Cardiac muscle cell (in vitro differentiated cells and primary cell): Measurements from ENCODE around the gene C10orf95. TPM values are rescaled to one million over a fixed set of nuclear protein-coding genes. Genes with fewer than 3 reads are reported as not detected.
"Not testable (repeated sequence)": the region's sequence is repeated elsewhere in the genome, so short reads cannot be mapped to it uniquely, and the experiment has no call there.

Experiments used
- DNase-seq, 2 donors: peaks; one replicate each; pipeline versions ENCODE4 v3.0.0 to v3.0.0-alpha.2; 2010 to 2017; ENCODE audit warnings: low read depth in 1 of 2, low spot score in 1 of 2
- H3K27ac ChIP-seq: fragments of 200-600 bp; sonication (generic); 2 replicates; pipeline ENCODE4 v1.5.1; 2016
- H3K27me3 ChIP-seq: fragments of 200-600 bp; sonication (generic); 2 replicates; pipeline ENCODE4 v1.6.0; 2016; ENCODE audit warnings: control low read depth
- H3K36me3 ChIP-seq: fragments of 200-600 bp; sonication (generic); 2 replicates; pipeline ENCODE4 v1.5.1; 2016; ENCODE audit warnings: control low read depth
- H3K4me1 ChIP-seq: fragments of 200-600 bp; sonication (generic); 2 replicates; pipeline ENCODE4 v1.8.1; 2017; ENCODE audit warnings: low read depth, mild to moderate bottlenecking, mixed run types
- H3K4me3 ChIP-seq: fragments of 200-600 bp; sonication (generic); 2 replicates; pipeline ENCODE4 v1.5.1; 2016; ENCODE audit warnings: mild to moderate bottlenecking
- H3K9me3 ChIP-seq: fragments of 200-600 bp; sonication (generic); 2 replicates; pipeline ENCODE4 v1.5.1; 2017; ENCODE audit warnings: low read depth, mild to moderate bottlenecking, control low read depth
- polyA plus RNA-seq: library from polyadenylated mRNA; unstranded; fragments of >200 nt; fragmentation: Nextera tagmentation; extraction: Ambion mirVana; gene quantifications from 2 replicates; pipeline ENCODE4 v1.2.1, GENCODE V29; 2016
- total RNA-seq: library from RNA; depleted of rRNA; stranded (reverse); fragments of >200 nt; gene quantifications from 2 replicates; pipeline ENCODE4 v1.2.3, GENCODE V29; 2016
- TF ChIP-seq, protein P1 (sequence below): IDR thresholded peaks from 2 replicates; pipeline ENCODE4 v1.5.1; 2012; ENCODE audit warnings: low read depth, mild to moderate bottlenecking, low read length

Gene C10orf95, protein sequence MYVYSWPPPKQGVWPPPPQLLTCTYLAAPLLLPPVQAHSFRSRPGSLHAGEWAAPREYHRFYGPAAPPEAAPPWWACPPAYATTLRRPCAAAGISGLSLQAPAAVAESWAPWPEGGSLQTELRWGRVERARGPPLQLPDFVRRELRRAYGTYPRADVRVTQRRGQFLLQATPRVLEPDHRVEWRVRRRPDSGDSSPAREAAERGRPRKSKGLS
- total RNA-seq, result not detected in 2 replicates
- 1.7 and 2.0 TPM in 2 replicates for polyA plus RNA-seq

DNA sequence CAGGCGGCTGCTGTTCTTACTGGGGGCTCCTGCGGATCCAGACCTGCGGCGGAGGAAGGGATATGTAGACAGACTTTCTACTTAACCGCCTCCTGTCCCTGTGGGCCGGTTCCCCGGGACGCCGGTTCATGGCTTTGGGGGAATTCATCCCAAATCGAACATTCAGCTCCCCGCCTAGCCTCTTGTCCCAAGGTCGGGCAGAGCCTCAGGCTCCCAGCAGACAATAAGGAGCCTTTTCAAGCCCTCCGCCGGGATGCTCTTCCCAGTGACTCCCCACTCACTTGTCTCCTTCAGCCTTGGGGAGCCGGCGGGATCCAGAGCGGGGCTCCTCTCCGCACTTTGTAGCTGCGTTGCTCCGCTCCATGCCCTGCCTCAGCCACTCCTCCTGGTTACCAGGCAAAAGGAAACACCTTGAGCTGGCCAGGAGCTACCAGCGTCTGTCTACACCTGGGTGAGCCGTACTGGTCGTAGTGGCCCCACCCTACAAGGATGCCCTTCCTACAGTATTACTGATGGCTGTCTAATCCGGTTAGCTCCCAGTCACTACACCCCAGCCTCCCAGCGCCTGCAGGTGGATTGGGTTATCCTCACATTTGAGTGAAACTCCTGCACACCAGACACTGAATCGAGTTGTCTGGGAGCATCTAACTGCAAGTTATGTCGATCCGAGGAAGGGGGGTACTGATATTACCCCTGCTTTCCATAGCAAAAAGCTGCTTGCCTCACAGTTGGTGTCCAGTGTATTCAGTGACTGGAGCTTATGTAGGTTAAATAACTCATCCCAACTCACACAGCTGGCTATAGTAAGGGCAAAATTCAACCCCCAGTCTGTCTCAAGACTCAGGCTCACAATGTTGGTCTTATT is at the start of gene C10orf95:
Gene C10orf95, minus strand, starts transcription at position 439 of the 865 bp plus-strand sequence. CDS start 450 bp downstream, outside the sequence.
- Histone ChIP-seq H3K9me3 (no peaks in the 10 kb centered on the region), H3K27ac (peak within 1 kb of the TSS; percentile 67), H3K36me3 (no peaks in the 10 kb centered on the region), H3K4me3 (peak within 1 kb of the TSS; percentile 89), H3K27me3 (no peaks in the 10 kb centered on the region), H3K4me1 (peaks cover 4% of the 10 kb centered on the region)
- DNase-seq, result no peak
- TF ChIP-seq, protein P1, sequence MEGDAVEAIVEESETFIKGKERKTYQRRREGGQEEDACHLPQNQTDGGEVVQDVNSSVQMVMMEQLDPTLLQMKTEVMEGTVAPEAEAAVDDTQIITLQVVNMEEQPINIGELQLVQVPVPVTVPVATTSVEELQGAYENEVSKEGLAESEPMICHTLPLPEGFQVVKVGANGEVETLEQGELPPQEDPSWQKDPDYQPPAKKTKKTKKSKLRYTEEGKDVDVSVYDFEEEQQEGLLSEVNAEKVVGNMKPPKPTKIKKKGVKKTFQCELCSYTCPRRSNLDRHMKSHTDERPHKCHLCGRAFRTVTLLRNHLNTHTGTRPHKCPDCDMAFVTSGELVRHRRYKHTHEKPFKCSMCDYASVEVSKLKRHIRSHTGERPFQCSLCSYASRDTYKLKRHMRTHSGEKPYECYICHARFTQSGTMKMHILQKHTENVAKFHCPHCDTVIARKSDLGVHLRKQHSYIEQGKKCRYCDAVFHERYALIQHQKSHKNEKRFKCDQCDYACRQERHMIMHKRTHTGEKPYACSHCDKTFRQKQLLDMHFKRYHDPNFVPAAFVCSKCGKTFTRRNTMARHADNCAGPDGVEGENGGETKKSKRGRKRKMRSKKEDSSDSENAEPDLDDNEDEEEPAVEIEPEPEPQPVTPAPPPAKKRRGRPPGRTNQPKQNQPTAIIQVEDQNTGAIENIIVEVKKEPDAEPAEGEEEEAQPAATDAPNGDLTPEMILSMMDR, result no peak

DNA sequence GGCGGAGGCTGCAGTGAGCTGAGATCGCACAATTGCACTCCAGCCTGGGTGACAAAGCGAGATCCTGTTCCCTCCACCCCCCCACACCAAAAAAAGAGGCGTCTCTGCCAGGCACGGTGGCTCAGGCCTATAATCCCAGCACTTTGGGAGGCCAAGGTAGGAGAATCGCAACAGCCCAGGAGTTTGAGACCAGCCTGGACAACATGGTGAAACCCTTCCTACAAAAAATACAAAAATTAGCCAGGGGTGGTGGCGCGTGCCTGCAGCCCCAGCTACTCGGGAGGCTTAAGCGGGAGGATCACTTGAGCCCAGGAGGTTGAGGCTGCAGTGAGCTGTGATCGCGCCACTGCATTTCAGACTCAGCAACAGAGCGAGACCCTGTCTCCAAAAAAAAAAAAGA is 49.3 kb upstream of the C10orf95 start:
- not testable (repeated sequence) for H3K27me3 ChIP-seq, H3K9me3 ChIP-seq, H3K4me3 ChIP-seq, H3K36me3 ChIP-seq, H3K4me1 ChIP-seq, H3K27ac ChIP-seq, DNase-seq

DNA sequence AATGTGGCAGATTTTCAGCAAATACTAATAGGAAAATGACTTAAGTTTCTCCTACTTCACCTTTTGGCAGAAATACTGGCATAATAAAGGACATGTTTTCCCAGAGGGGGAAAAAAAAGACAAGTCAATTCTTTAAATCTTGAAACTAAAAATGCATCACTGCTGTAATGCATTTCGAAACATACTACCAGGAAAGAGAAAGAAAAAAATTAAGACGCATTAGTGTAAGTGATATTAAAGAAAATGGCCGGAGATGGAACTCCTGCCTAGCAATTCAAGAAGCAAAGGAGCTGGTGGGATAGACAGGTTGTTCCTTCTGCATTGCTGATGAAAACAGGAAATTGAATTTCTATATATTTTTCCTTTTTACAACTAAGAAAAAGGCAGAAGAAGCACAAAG is 48.0 kb upstream of the C10orf95 start:
- no peaks in the 10 kb centered on the region for H3K9me3 ChIP-seq
- no peak overlapping the region for H3K4me3 ChIP-seq
- no peaks in the 10 kb centered on the region for H3K36me3 ChIP-seq
- no peaks in the 10 kb centered on the region for H3K27me3 ChIP-seq
- no peak overlapping the region for H3K27ac ChIP-seq
- H3K4me1 ChIP-seq, result no peaks in the 10 kb centered on the region
- no peak for DNase-seq
- TF ChIP-seq, protein P1, result no peak

DNA sequence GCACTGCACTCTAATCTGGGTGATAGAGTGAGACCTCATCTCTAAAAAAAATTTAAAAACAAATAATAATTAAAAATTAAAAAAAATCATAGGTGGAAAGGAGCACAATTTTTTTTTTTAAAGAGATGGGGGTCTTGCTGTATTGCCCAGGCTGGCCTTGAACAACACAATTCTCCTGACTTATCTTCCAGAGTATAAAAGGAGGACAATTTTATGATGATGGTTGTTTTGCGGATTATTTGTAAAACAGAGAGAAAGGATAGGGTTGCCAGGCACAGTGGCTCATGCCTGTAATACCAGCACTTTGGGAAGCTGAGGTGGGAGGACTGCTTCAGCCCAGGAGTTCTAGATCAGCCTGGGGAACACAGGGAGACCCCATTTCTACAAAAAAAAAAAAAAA is 46.2 kb upstream of the C10orf95 start:
- Histone ChIP-seq H3K27ac (no peak overlapping the region), H3K36me3 (no peaks in the 10 kb centered on the region), H3K4me3 (no peak overlapping the region), H3K9me3 (no peaks in the 10 kb centered on the region), H3K4me1 (no peaks in the 10 kb centered on the region), H3K27me3 (no peaks in the 10 kb centered on the region)
- TF ChIP-seq, protein P1, result no peak
- DNase-seq, result no peak

DNA sequence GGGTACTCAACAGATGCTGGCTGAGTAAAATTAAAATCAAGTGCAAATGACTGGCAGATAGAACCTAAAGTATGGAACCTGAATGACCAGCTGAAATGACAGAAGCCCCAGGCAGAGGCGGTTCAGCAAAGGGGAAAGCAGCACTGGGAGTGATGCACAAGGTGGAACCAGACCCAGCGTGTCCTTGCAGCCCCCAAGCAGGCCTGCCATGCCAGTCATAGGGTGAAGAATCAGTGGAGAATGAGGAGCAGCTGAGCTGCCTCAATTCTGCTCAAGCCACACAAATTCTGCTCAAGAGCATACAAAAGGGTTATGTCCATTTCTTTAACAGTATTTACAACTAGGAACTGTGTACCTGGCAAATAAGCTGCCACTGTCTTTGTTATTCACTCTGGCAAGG is 42.4 kb upstream of the C10orf95 start:
- TF ChIP-seq, protein P1, result no peak
- no peak for DNase-seq
- Histone ChIP-seq H3K9me3 (no peaks in the 10 kb centered on the region), H3K4me3 (no peak overlapping the region), H3K4me1 (no peaks in the 10 kb centered on the region), H3K27ac (no peak overlapping the region), H3K27me3 (no peaks in the 10 kb centered on the region), H3K36me3 (peaks cover 9% of the 10 kb centered on the region)

DNA sequence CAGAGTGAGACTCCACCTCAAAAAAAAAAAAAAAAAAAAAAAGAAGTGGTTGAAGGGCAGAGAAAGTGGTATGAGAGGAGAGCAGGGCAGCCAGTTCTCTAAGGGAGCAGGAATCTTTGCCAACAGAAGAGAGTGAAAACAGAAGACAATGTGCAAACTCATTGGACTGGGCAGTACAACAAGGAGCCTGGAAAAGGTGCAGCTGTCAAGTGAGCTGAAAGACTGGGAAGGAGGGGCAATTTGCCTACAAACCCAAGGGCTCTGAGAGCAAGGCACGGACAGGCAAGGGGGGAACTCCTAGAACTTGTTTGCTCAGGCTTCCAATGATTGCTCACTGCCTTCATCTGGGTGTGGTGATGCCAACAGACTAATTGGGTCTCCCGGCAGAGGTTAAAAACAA is 41.6 kb upstream of the C10orf95 start:
- no peaks in the 10 kb centered on the region for H3K4me1 ChIP-seq
- H3K36me3 ChIP-seq, result peaks cover 17% of the 10 kb centered on the region
- no peaks in the 10 kb centered on the region for H3K27me3 ChIP-seq
- no peak overlapping the region for H3K27ac ChIP-seq
- H3K9me3 ChIP-seq, result no peaks in the 10 kb centered on the region
- DNase-seq, result peak in 1 of 2 donors; percentile 32
- TF ChIP-seq, protein P1, result no peak
- no peak overlapping the region for H3K4me3 ChIP-seq
